CD4-positive, alpha-beta T cell treated with Interleukin-4 for 4 hours (primary cell): Measurements from ENCODE around the gene LTO1.

Experiments used
- DNase-seq: peaks from one replicate; pipeline ENCODE4 v3.0.0-alpha.2; 2020

LTO1 gene

GRCh38 chr11:69674267-69674885 is 777 bp downstream of the LTO1 start:
- DNase-seq = no peak

DNA sequence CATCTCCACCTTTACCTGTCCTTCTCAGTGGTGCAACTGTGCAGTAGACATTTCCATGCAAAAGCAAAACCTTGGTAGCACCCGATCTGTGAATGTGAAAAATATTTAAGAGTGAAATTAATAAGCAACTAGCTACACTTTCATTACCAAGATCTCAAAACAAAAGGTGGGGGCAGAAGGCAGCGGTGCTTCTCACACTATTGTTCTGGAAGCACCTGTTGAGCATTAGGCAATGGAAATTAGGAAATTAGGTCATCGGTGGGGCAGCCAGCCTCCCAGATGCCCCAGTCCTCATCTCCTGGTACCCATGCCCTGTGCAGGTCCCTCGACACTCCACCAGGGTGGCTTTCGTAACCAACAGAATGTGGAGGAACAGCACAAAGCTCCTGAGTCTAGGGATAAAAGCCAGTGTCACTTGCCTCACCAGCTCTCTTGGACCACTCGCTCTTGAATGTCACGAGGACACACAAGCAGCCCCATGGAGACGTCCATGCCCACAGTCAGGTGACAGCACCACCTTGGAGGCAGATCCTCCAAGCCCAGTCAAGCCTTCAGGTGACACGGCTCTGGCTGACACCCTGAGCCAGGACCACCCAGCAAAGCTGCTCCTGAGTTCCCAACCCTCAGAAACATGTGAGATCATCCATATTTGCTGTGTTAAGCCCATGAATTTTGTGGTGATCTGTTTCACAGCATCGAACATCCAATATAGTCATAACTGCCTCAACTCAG is 3.3 kb downstream of the LTO1 start:
- DNase-seq = no peak

DNA sequence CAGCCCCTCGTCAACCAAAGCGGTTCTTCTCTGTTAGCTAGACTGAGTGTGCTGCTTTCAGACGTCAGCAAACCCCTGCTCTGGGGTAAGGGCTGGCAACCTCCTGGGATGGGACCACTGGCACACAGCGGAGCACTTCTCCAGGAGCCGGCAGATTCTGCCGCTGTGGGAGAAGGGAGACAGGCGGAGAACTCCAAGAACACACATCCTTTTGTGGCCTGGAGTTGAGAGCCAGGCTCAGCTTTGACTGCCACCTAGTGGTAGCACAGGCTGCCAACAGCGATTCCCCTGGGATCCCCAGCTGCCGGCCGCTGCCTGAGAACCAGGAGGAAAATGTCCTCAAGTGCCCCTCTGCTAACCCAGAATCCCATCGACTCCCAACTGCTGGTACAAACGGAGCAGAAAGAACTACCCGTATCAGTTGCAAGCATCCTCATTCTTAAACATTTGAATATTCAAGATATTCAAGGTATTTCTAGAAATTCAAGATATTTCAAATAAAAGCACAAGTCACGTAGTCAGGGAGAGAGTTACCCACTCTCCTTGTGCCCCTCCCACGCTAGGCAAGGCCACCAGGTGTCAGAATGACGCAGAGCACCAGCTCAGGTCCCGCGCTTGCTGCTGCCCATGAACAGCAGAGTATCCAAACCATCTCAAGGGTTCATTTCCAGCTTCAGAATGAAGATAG is 4.9 kb downstream of the LTO1 start:
- peak; percentile 54 for DNase-seq

GRCh38 chr11:69669486-69669885 is 5.7 kb downstream of the LTO1 start:
- DNase-seq = no peak

- DNase-seq = no peak
Observed at GRCh38 chr11:69667619-69668604, 7.2 kb downstream of the LTO1 start.

DNA sequence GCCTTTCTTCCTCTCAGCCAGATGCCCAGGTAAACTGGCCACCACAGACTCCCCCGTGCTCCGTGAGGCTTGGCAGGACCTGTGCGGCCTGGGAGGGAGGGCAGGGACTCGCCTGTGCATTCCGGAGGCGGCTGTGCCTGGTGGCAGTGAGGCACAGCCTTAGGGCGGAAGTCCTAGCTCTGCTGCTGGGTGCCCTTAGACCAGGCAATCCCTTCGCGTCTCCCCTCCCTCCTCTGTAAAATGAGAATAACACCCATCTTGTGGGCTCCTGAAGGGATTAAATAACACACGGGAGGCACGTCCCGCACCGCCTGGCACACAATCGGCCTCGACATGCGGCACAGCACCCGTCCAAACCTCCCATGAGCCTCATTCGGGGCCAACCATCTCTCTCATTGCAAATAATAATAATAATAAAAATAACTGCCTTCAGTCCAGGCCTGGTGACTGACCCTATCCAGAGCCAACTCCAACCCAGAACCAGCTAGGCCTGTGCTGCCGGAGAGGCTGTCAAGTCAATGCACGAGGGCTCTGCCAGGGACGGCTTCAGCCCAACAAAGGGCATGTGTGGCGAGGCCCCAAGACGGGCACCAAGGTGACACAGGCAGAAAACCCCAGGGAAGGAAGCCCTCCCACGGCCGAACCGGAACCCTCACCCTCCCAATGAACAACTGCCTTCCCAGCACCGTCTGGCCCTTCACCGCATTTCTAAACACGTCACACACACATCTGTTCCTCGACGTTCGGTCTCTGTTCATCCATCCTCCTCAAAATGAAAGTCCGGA is 8.2 kb downstream of the LTO1 start:
- no peak for DNase-seq

GRCh38 chr11:69666261-69666660 is 8.9 kb downstream of the LTO1 start:
- no peak for DNase-seq

DNA sequence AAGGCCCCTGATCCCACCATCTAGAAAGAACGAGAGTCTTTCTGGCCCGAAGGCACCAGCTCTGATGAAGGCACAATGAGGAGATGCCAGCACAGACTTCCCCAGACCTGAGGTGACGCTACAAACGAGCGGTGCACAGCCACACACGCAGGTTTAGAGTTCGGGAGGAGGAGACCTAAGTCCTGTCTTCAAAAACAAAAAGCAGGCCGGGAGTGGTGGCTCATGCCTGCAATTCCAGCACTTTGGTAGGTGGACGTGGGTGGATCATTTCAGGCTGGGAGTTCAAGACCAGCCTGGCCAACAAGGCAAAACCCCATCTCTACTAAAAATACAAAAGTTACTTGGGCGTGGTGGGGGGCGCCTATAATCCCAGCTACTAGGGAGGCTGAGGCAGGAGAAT is 9.5 kb downstream of the LTO1 start:
- no peak for DNase-seq

DNA sequence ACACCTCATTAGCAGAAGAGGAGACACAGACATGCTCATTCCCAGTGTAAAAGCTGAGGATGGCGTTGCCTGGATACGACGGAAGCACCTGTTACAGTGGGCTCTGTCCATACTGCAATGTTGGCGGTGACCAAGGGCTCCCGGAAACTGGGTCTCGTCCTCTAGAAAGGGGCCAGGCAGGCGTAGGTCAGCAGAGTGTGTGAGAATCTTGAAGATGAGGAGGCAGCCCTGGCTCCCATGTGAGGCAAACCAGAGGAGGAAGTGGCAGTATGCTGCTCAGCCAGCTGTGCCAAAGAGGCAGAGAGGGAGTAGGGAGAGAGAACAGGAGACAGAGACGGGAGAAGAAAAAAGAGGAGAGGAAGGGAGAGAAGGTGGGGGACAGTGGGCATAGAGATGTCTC is 10.3 kb downstream of the LTO1 start:
- no peak for DNase-seq

DNA sequence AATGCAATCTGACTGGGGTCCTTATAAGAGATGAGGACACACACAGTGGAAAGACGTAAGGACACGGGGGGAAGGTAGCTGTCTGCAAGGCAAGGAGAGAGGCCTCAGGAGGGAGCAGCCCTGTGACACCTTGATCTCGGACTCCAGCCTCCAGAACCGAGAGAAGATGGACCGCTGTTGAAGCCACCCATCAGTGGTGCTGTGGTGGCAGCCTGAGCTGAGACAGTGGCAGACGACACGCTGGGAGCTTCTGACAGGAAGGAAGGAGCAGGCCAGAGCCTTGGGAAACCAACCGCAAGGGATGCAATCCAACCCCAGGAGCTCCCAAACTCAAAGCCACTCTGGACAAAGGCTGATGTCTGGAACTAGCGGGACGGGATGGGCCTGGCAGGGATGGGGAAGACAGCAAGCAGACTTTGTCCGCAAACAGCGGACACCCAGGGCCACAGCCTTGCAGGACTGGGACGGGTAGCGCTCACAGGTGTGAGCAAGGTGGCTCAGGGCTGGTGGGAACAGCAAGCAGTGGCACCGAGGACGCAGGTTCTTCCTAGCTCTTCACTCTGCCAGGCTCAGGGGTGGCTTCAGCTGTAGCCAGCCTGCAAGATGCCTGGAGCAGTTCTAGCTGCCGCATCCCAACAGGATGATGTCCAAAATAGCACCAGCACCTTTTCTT is 10.9 kb downstream of the LTO1 start:
- no peak for DNase-seq

DNA sequence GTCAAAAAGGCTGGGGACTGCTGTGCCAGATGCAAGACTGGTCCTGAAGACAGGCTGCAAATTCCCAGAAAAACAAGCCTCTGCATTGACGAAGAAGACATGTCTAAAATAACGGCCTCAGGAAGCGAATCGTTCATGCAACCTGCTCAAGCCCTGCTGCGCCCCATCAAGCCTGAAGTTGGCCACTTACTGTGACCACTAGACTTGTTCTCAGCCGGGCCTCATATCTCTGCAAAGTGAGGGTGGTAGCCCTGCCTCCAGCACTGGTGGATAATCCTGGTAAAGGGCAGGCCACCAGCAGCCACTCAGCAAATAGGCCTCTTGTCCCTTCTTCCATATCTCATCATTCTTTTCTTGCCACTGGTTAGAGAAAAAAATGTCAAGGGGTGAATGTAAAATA is 11.8 kb downstream of the LTO1 start:
- no peak for DNase-seq

GRCh38 chr11:69662806-69663205 is 12.3 kb downstream of the LTO1 start:
- DNase-seq = no peak

DNA sequence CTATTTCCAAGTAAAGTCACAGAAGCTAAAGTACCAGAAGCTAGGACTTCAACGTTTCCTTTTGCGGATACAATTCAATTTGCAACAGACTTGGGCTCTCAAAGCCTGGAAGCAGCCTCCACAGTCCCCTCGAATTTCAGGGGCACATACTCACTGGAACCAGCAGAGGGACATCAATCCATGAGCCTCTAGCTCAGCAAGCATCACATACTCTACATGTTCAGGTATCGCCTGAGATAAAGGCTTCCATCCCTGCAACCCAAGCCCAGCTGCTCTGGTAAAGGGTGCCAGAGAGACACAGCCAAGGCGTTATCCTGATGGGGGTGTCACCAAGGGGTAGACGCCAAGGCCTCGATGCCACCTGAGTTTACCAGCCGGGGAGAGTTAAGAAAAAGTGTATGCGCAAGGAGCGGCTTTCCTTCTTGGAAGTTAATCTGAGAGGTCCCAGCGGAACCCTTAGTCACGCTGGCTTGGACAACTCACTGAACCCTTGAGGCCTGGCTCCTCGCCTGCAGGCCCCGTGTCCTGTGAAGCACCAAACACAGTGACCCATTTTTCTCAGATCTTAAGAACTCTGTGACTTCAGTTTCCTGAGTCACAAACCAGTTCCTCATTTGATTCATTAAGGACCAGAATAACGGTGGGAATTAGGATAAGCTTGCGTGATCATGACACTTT is 13.0 kb downstream of the LTO1 start:
- DNase-seq = no peak

DNA sequence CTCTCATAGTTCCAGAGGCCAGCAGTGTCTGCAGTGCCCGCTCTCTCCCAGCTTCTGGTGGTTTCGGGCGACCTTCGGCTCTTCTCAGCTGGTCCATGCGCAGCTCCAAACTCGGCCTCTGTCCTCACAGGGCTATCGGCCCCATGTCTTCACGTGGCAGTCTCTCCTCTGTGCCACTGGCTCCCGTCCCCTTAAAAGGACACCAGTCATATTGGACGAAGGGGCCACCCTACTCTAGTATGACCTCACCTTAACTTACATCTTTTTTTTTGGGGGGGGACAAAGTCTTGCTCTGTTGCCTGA is 13.8 kb downstream of the LTO1 start:
- DNase-seq = no peak

DNA sequence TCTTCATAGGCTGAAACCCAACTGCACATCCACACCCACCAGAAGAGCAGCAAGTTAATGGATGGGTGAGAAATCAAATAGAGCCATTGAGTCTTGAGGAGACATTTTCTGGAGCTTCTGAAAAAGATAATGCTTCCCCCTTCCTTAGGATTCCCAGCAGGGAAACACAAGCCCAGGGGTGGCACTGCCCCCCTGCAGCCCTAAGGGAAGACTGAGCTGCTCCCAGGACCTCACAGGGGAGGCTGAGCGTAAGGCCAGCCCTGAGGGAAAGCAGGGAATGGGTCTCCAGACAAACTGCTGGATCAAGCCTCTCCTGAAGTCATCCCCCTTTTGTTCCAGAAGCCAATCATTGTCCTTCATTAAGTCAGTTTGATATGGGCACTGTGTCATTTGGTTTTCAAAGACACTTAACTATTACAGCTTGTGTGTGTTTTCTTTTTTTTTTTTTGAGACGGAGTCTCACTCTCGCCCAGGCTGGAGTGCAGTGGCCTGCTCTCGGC is 15.1 kb downstream of the LTO1 start:
- no peak for DNase-seq

DNA sequence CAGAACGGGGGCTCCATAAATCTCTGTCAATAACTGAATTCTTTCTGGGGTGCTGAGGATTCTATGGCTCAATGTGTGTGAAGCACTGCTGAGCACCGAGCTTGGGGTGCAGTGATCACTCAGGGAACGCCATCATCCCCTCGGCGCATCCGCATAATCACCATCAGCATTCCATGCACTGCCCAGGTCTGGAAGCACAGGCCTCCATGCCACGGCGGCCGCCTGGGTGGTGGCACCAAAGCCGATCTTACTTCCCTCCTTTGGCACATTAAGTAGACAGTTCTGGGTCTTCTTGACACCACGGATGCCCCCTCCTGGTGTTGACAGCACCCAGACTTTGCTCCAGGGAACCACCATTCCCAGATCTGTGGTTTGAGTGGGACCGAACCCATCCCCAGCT is 15.6 kb downstream of the LTO1 start:
- no peak for DNase-seq

GRCh38 chr11:69658626-69659450 is 16.3 kb downstream of the LTO1 start:
- DNase-seq = no peak

GRCh38 chr11:69657911-69658625 is 17.1 kb downstream of the LTO1 start:
- no peak for DNase-seq

- no peak for DNase-seq
Observed at GRCh38 chr11:69657456-69657910, 17.7 kb downstream of the LTO1 start.
